ENCODE measurements around the gene BMI1. TPM values are rescaled to one million over a fixed set of nuclear protein-coding genes. Genes with fewer than 3 reads are reported as not detected.

Gene BMI1
- total RNA-seq, 4 donors from 2014 or later = 29.2 to 63.0 (median 42.5) TPM

DNA sequence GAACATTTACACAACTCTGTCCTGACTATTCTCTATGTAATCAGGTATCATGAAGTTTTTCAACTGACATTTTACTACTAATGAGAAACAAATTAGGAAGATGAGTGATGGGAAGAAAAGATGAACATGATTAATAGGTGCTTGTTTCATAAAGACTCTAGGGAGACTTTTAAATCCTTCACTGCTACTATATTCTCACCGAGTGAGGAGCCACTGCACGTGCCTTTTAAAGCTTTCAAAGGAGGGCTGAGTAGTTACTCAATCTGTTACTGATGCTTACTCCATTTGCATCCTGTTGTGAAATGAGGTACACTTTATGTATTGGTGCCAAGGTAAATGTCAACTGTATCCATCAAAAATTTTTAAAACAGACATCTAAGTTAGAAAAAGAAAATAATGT is 6.0 kb upstream of the BMI1 start:
- DNase-seq = no peak
- no peak for TF ChIP-seq EP300 (IDR thresholded peaks at IDR 0.05; ENCODE audit: low read depth)
- no peak for TF ChIP-seq POLR2A (IDR thresholded peaks at IDR 0.05)
- TF ChIP-seq CTCF (IDR thresholded peaks at IDR 0.05) = no peak
- TF ChIP-seq POLR2AphosphoS5 (IDR thresholded peaks at IDR 0.05) = no peak
- intact Hi-C loops (cut with DNase I; ENCODE audit: low total_unique reads) = loop anchor here (2.0 kb wide), 1 partner anchor 82 kb away; no protein-coding TSS in a partner anchor
- no peaks in the 10 kb centered on the region for H3K9me3 ChIP-seq
- in situ Hi-C loops (cut with MboI; ENCODE audit: low pct_ligation_motif_present in 1 of 4, low pct_unique_long_range_greater_than_20kb in 1 of 4, low sequenced_read_pairs in 3 of 4) = loop anchor here in 2 of 4 donors (10.0 to 25.0 kb wide), 4 partner anchors 70 to 803 kb away; partner anchors contain the start of gene DNAJC1 (in 2 of the 2)
- 60 to 61% methylated on average over 2 of the region's 2 CpGs for whole genome bisulfite sequencing, 2 donors (ENCODE audit: low coverage in 1 of 2)
- H3K36me3 ChIP-seq = no peaks in the 10 kb centered on the region
- H3K27ac ChIP-seq = no peak overlapping the region
- H3K4me1 ChIP-seq = peaks cover 3 to 32% (median 13%) of the 10 kb centered on the region in 4 donors
- no peak overlapping the region for H3K4me3 ChIP-seq
- peaks cover 3% of the 10 kb centered on the region for H3K27me3 ChIP-seq

DNA sequence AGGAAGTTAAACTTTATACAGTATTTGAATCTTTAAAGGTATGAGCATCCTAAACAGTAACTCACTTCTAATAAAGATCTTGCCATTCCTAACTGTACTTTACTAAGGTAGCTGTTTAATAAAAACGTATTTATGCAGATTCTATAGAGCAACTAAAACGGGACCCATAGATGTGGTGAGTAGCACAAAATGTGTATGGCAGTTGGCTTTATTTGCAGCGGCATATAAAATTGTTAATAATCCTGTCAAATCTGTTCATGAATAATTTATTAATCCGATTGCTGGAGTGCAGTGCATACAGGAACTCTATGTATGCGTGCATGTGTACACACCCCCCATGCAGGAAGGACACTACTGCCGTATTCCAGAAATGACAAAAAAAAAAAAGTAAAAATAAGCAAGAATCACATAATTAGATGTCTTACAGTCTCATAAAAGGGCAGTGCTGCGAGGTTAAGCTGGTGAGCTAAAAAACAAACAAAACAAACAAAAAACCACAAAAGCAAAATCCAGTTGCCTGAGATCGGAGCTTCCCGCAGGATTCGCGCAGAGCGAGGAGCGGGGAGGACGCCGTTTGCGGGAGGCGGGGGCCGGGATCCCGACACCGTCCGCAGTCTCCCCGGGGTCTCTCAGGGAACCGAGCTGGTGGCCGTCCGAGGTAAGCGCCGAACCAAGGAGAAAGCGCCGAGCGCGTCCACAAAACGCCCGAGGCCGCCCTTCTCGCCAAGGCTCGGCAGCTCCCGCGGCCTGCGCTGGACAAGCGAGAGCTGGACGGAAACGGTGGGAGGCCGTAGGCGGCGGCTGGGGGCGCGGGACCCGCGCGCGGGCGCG is 5.2 kb upstream of the BMI1 start:
- Histone ChIP-seq H3K4me1 (peaks cover 3 to 35% (median 14%) of the 10 kb centered on the region in 4 donors), H3K9me3 (no peaks in the 10 kb centered on the region), H3K27me3 (no peaks in the 10 kb centered on the region), H3K36me3 (no peaks in the 10 kb centered on the region), H3K27ac (peak overlapping the region; percentile 96 to 99 (median 97)), H3K4me3 (peak overlapping the region; percentile 83 to 98 (median 91))
- no peak for DNase-seq
- TF ChIP-seq POLR2AphosphoS5 (IDR thresholded peaks at IDR 0.05) (no peak), POLR2A (IDR thresholded peaks at IDR 0.05) (no peak), EP300 (IDR thresholded peaks at IDR 0.05; ENCODE audit: low read depth) (no peak)
- 1 to 13% methylated on average over 7 to 38 of the region's 53 CpGs for WGBS, 2 donors (ENCODE audit: low coverage in 1 of 2)
- intact Hi-C loops (cut with DNase I; ENCODE audit: low total_unique reads) = loop anchor here (2.0 kb wide), 1 partner anchor 83 kb away; no protein-coding TSS in a partner anchor
- in situ Hi-C loops (cut with MboI; ENCODE audit: low pct_ligation_motif_present in 1 of 4, low pct_unique_long_range_greater_than_20kb in 1 of 4, low sequenced_read_pairs in 3 of 4) = loop anchor here in 2 of 4 donors (10.0 to 25.0 kb wide), 4 partner anchors 71 to 803 kb away; partner anchors contain the start of gene DNAJC1 (in 2 of the 2)

- peaks cover 3 to 35% (median 14%) of the 10 kb centered on the region in 4 donors for H3K4me1 ChIP-seq
- no peaks in the 10 kb centered on the region for H3K27me3 ChIP-seq
- WGBS, 2 donors (ENCODE audit: low coverage in 1 of 2) = 1% methylated on average over 32 of the region's 63 CpGs; no CpG with 5 or more reads in 1 of the 2 donors
- H3K36me3 ChIP-seq = no peaks in the 10 kb centered on the region
- DNase-seq = peak; percentile 88
- in situ Hi-C loops (cut with MboI; ENCODE audit: low pct_ligation_motif_present in 1 of 4, low pct_unique_long_range_greater_than_20kb in 1 of 4, low sequenced_read_pairs in 3 of 4) = loop anchor here in 2 of 4 donors (10.0 to 25.0 kb wide), 4 partner anchors 72 to 804 kb away; partner anchors contain the start of gene DNAJC1 (in 2 of the 2)
- TF ChIP-seq POLR2A (IDR thresholded peaks at IDR 0.05) = peak; percentile 79
- TF ChIP-seq CTCF (IDR thresholded peaks at IDR 0.05) = no peak
- TF ChIP-seq EP300 (IDR thresholded peaks at IDR 0.05; ENCODE audit: low read depth) = no peak
- TF ChIP-seq POLR2AphosphoS5 (IDR thresholded peaks at IDR 0.05) = peak; percentile 90 to 92 (median 92)
- H3K4me3 ChIP-seq = peak within 1 kb of the TSS; percentile 83 to 98 (median 91)
- H3K9me3 ChIP-seq = no peaks in the 10 kb centered on the region
- intact Hi-C loops (cut with DNase I; ENCODE audit: low total_unique reads) = no loop called here
- peak within 1 kb of the TSS; percentile 96 to 99 (median 97) for H3K27ac ChIP-seq
Observed at GRCh38 chr10:22316286-22317075, 4.4 kb upstream of the BMI1 start, which contains the start of gene COMMD3. TSS of gene COMMD3 (plus strand) at chr10:22316388. CDS start at chr10:22316418, 30 bp downstream.

- peaks cover 3 to 36% (median 14%) of the 10 kb centered on the region in 4 donors for H3K4me1 ChIP-seq
- peak overlapping the region; percentile 96 to 99 (median 97) for H3K27ac ChIP-seq
- intact Hi-C loops (cut with DNase I; ENCODE audit: low total_unique reads) = no loop called here
- peak; percentile 48 for DNase-seq
- in situ Hi-C loops (cut with MboI; ENCODE audit: low pct_ligation_motif_present in 1 of 4, low pct_unique_long_range_greater_than_20kb in 1 of 4, low sequenced_read_pairs in 3 of 4) = loop anchor here in 2 of 4 donors (10.0 to 25.0 kb wide), 4 partner anchors 72 to 805 kb away; partner anchors contain the start of gene DNAJC1 (in 2 of the 2)
- H3K36me3 ChIP-seq = no peaks in the 10 kb centered on the region
- WGBS, 2 donors (ENCODE audit: low coverage in 1 of 2) = 6 to 21% methylated on average over 7 to 9 of the region's 9 CpGs
- TF ChIP-seq POLR2AphosphoS5 (IDR thresholded peaks at IDR 0.05) = peak in 2 of 3 donors; percentile 45 to 56
- TF ChIP-seq EP300 (IDR thresholded peaks at IDR 0.05; ENCODE audit: low read depth) = no peak
- peak overlapping the region; percentile 56 to 98 (median 89) for H3K4me3 ChIP-seq
- H3K27me3 ChIP-seq = peaks cover 1% of the 10 kb centered on the region
- no peaks in the 10 kb centered on the region for H3K9me3 ChIP-seq
Observed at GRCh38 chr10:22317076-22317370, 3.9 kb upstream of the BMI1 start.
